Caco-2 (cell line): Measurements from ENCODE around the gene SLX4IP. TPM values are rescaled to one million over a fixed set of nuclear protein-coding genes. Genes with fewer than 3 reads are reported as not detected.
"Not testable (repeated sequence)": the region's sequence is repeated elsewhere in the genome, so short reads cannot be mapped to it uniquely, and the experiment has no call there.

Experiments used
- BruUV-seq: library from RNA; stranded (reverse); fragments of 400-500 nt; replicated peaks from 2 replicates; lab custom pipeline; 2021; lab: Mats Ljungman, UMichigan
- CTCF ChIA-PET: fragments of 300-600 bp; sonication (Branson Sonifier 250); formaldehyde crosslinking; loops from one replicate; lab custom pipeline; 2022; ENCODE audit warnings: antibody characterized with exemption; lab: Charles Lee
- POLR2A ChIA-PET: fragments of 300-600 bp; sonication (Branson Sonifier 250); formaldehyde crosslinking; loops from one replicate; lab custom pipeline; 2022; ENCODE audit warnings: antibody characterized with exemption; lab: Charles Lee
- DNase-seq, 2 experiments: peaks; one replicate each; pipeline versions ENCODE4 v3.0.0 to v3.0.0-alpha.2; 2020 to 2022
- H3K27me3 ChIP-seq: replicated peaks from 2 replicates; pipeline ENCODE4 v1.6.0; 2011; ENCODE audit warnings: low read length; ENCODE audit not compliant: control insufficient read depth, insufficient read depth
- H3K36me3 ChIP-seq: 2 replicates; pipeline ENCODE4 v1.5.1; 2011; ENCODE audit warnings: low read length; ENCODE audit not compliant: control insufficient read depth, insufficient read depth
- H3K4me1 ChIP-seq: fragments of 250-450 bp; sonication (Bioruptor Pico); 2 replicates; pipeline ENCODE4 v1.5.1; 2020; ENCODE audit warnings: mild to moderate bottlenecking
- H3K4me3 ChIP-seq: 2 replicates; pipeline ENCODE4 v1.5.1; 2011; ENCODE audit warnings: low read depth, mild to moderate bottlenecking, control low read depth, low read length
- H3K9me3 ChIP-seq: fragments of 250-450 bp; sonication (Bioruptor Pico); 2 replicates; pipeline ENCODE4 v1.5.1; 2020; ENCODE audit warnings: mild to moderate bottlenecking, moderate library complexity
- H3K27ac Mint-ChIP-seq: one replicate; pipeline ENCODE4 v1.8.0; 2022; ENCODE audit warnings: mixed read lengths; ENCODE audit not compliant: unreplicated experiment
- H3K27me3 Mint-ChIP-seq: one replicate; pipeline ENCODE4 v1.8.0; 2022; ENCODE audit warnings: mixed read lengths; ENCODE audit not compliant: insufficient read depth, unreplicated experiment
- H3K36me3 Mint-ChIP-seq: one replicate; pipeline ENCODE4 v1.8.0; 2022; ENCODE audit warnings: mild to moderate bottlenecking, mixed read lengths; ENCODE audit not compliant: insufficient read depth, unreplicated experiment
- H3K4me1 Mint-ChIP-seq: one replicate; pipeline ENCODE4 v1.8.0; 2022; ENCODE audit warnings: low read depth, mixed read lengths; ENCODE audit not compliant: unreplicated experiment
- H3K4me3 Mint-ChIP-seq: one replicate; pipeline ENCODE4 v1.8.0; 2022; ENCODE audit warnings: mild to moderate bottlenecking, moderate library complexity, mixed read lengths; ENCODE audit not compliant: unreplicated experiment
- H3K9me3 Mint-ChIP-seq: one replicate; pipeline ENCODE4 v1.8.0; 2022; ENCODE audit warnings: mixed read lengths; ENCODE audit not compliant: unreplicated experiment
- intact Hi-C: fragments of 100-400 bp; cut with micrococcal nuclease; formaldehyde crosslinking; loops from one replicate; pipeline ENCODE4 v1.10.0; 2022; ENCODE audit not compliant: unreplicated experiment
- total RNA-seq: library from RNA; stranded (reverse); gene quantifications from 2 replicates; pipeline ENCODE4 v1.2.3, GENCODE V29; 2022
- TF ChIP-seq, protein P1 (sequence below), 2 experiments: fragments of 200-600 bp in 1 of 2; IDR thresholded peaks; 1 replicate in 1 of 2; 2 replicates in 1 of 2; pipeline versions ENCODE4 v1.5.1 to v1.8.0; 2011 to 2022; ENCODE audit warnings: antibody characterized with exemption in 1 of 2, control low read depth in 1 of 2, inconsistent platforms in 1 of 2, low read depth in 1 of 2, low read length in 1 of 2, mild to moderate bottlenecking in 1 of 2, moderate library complexity in 1 of 2; ENCODE audit not compliant: insufficient read depth in 1 of 2, severe bottlenecking in 1 of 2, unreplicated experiment in 1 of 2

SLX4IP gene
- total RNA-seq, 1 experiment from 2014 or later = 8.5 TPM

DNA sequence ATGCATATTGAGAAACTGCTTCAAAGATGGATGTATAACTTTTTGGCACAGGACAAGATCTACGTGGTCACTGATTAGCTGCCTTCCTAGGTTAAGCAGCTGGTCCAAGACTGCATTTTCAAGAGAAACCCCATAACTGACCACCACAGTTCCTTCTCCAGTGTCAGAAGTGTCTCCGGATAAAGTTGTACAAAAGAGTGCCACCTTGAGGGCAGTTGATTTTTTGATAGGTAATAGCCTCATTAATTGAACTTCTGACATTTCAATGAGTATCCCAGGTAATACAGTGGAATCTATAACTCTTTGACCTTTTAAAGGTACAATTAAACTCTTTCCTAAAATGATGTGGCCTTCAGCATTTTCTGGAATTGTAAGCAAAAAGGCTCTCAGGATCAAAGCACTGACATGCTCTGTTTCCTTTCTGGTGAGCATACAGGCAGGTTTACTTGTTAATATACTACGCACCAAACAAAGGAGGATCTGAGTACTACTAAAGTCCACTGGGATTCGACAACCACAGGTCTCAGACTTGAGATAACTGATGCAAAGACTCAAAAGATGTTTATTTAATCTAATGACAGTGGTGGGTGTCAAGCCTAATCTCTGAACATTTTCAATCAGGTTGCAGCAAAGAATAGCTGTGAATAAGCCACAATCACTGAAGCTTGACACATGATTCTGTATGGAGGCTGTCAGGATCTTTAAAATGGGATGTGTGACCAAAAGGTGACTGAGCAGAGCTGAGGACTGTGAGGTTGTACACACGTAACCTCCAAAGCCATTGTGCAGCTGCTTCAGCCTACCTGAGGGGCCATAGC lies 22.3 kb upstream of the SLX4IP start:
- H3K27ac Mint-ChIP-seq = no peak overlapping the region
- Histone ChIP-seq H3K4me1 (no peaks in the 10 kb centered on the region), H3K9me3 (no peaks in the 10 kb centered on the region), H3K27me3 (no peaks in the 10 kb centered on the region), H3K4me3 (no peak overlapping the region), H3K36me3 (no peaks in the 10 kb centered on the region; the same call in 1 of the 2 replicates)
- no peak overlapping the region for H3K4me3 Mint-ChIP-seq
- no peak for DNase-seq
- H3K9me3 Mint-ChIP-seq = no peaks in the 10 kb centered on the region
- intact Hi-C loops = loop anchor here (5.0 kb wide), 4 partner anchors 60 to 795 kb away; no protein-coding TSS in a partner anchor
- peaks cover 25% of the 10 kb centered on the region for H3K36me3 Mint-ChIP-seq
- POLR2A ChIA-PET = no interaction called here
- H3K27me3 Mint-ChIP-seq = no peaks in the 10 kb centered on the region
- no peaks in the 10 kb centered on the region for H3K4me1 Mint-ChIP-seq
- TF ChIP-seq, protein P1, sequence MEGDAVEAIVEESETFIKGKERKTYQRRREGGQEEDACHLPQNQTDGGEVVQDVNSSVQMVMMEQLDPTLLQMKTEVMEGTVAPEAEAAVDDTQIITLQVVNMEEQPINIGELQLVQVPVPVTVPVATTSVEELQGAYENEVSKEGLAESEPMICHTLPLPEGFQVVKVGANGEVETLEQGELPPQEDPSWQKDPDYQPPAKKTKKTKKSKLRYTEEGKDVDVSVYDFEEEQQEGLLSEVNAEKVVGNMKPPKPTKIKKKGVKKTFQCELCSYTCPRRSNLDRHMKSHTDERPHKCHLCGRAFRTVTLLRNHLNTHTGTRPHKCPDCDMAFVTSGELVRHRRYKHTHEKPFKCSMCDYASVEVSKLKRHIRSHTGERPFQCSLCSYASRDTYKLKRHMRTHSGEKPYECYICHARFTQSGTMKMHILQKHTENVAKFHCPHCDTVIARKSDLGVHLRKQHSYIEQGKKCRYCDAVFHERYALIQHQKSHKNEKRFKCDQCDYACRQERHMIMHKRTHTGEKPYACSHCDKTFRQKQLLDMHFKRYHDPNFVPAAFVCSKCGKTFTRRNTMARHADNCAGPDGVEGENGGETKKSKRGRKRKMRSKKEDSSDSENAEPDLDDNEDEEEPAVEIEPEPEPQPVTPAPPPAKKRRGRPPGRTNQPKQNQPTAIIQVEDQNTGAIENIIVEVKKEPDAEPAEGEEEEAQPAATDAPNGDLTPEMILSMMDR (IDR thresholded peaks at IDR 0.05; ENCODE audit: insufficient read depth in 1 of 2, low read depth in 1 of 2, low read length in 1 of 2, severe bottlenecking in 1 of 2, unreplicated experiment in 1 of 2) = peak in 1 of 2 experiments; percentile 20
- BruUV-seq = no TSS peak
- CTCF ChIA-PET = no interaction called here

DNA sequence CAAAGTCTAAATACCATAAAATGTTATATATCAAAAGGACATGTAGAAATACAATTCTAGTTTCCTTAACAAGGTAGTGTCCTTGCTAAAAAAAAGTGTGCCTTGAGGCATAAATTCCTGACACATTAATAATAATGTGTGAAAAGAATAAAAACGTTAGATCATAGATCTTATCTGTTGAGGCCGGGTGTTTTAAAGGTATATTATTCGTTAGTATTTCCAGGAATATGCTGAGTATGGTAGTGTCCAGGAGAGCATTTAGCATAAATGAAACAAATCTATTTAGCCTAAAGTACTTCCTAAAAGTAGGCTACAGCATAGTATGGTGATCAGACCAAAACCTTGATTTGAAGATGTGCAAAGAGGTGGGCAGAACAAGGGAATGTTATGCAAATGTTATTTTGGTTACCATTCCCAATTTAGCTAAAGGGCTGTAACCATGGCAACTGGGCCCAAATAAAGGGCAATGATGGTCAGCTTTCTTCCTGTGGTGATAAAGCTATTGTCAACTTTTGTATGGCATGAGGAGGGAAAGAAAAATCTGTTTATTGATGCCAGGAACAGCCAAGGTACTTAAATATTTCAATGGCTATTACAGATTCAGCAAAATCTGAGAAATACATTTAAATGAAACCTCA lies 20.0 kb upstream of the SLX4IP start:
- no peaks in the 10 kb centered on the region for H3K27me3 Mint-ChIP-seq
- no peaks in the 10 kb centered on the region for H3K4me1 ChIP-seq
- POLR2A ChIA-PET = no interaction called here
- no peaks in the 10 kb centered on the region for H3K4me1 Mint-ChIP-seq
- CTCF ChIA-PET = no interaction called here
- peaks cover 25% of the 10 kb centered on the region for H3K36me3 Mint-ChIP-seq
- no peaks in the 10 kb centered on the region for H3K9me3 ChIP-seq
- H3K4me3 ChIP-seq = no peak overlapping the region
- no peaks in the 10 kb centered on the region for H3K9me3 Mint-ChIP-seq
- TF ChIP-seq, protein P1 (IDR thresholded peaks at IDR 0.05; ENCODE audit: insufficient read depth in 1 of 2, low read depth in 1 of 2, low read length in 1 of 2, severe bottlenecking in 1 of 2, unreplicated experiment in 1 of 2) = no peak
- no peak for DNase-seq
- BruUV-seq = no TSS peak
- H3K4me3 Mint-ChIP-seq = no peak overlapping the region
- H3K36me3 ChIP-seq = no peaks in the 10 kb centered on the region; the same call in 1 of the 2 replicates
- intact Hi-C loops = no loop called here
- no peaks in the 10 kb centered on the region for H3K27me3 ChIP-seq
- no peak overlapping the region for H3K27ac Mint-ChIP-seq

DNA sequence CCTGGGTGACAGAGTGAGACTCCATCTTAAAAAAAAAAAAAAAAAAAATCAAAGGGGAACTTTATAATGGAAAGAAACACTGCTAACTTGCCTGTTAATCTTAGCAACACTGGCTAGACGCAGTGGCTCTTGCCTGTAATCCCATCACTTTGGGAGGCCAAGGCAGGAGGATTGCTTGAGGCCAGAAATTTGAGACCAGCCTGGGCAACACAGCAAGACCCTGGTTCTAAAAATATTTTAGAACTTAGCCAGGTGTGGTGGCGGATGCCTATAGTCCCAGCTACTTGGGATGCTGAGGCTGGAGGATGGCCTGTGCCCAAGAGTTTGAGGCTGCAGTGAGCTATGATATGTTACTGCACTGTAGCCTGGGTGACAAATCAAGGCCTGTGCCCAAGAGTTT lies 17.9 kb upstream of the SLX4IP start:
- H3K4me3 ChIP-seq, POLR2A ChIA-PET, H3K4me3 Mint-ChIP-seq, DNase-seq, H3K9me3 Mint-ChIP-seq, H3K27me3 ChIP-seq, H3K9me3 ChIP-seq, H3K27me3 Mint-ChIP-seq, H3K27ac Mint-ChIP-seq, H3K4me1 ChIP-seq, H3K4me1 Mint-ChIP-seq, BruUV-seq, CTCF ChIA-PET, intact Hi-C loops, H3K36me3 ChIP-seq: not testable (repeated sequence)
- peaks cover 22% of the 10 kb centered on the region for H3K36me3 Mint-ChIP-seq
